GDM1 (cell line): ENCODE data around the gene TNFAIP8.

ENCODE experiments used
- DNase-seq: peaks from one replicate; lab custom pipeline; 2025; lab: John Stamatoyannopoulos, UW

TNFAIP8 gene

DNA sequence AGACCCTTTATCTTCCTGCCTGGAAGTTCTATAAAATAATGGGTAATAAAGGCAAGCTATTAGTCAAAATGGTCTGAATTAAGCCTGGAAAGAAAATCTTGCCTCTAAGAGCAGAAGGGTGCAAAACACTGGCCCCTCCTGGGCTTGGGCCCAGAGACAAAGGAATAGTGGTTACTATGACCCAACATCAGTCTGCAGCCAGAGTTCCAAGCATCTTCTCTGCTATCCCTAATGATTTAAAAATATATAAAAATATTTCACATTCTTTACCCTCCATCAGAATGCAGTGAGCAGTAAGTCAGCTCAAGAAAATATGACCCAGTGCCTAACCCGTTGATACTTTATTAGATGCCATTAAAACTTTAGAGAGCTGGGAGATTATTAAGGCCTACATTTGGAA lies 14.7 kb downstream of the TNFAIP8 start:
- no peak for DNase-seq

DNA sequence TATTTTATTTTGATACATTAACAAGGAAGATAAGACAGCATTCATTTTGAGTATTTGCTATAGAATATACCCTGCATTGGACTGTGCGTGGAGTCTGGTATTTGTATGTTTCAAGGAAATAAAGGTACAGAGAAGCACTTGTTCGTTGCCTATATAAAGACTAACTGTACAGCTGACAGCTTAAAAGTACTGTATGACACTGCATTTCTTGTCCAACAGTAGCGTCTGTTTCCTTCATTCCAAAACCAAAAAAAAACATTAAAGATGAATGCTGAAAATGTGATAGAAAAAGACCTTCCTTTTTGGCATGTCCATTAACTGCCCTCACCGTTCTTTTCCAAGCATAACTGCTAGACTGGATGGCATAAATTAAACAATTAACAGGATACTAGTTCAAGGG lies 15.3 kb downstream of the TNFAIP8 start:
- DNase-seq, result peak; percentile 22

DNA sequence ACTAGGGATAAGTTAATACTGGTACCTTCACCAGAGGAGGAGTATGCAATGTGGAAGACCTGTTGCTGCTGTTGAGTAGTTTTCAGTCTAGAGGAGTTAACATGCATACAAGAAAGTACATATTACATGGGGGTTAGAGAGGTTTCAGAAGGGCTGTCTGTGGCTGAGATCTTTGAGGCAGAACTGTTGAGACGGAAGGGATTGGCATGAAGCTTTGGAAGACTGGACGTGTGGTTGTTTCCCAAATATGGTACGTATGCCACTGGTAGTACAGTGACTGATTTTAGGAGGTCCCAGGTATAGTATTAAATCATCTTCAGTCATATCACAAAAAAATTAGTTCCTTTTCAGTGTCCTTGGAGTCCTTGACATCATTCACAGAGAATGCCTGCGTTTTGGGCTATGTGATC lies 17.6 kb downstream of the TNFAIP8 start:
- no peak for DNase-seq

DNA sequence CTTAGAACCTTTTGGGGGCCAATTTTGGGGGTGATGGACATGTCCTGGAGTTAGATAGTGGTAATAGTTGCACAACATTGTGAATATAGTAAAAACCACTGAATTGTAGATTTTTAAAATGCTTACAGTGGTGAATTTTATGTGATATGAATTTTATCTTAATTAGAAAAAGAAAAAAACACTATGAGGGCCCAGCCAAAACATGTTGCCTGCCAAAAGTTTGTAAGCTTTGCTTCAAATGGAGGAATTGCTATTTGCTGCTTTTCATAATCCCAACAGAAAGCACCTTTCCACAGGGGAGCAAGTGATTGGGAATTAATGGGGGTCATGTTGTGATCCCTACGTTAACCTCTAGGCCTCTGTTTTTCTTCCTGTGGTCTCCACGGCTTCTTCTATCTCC lies 19.1 kb downstream of the TNFAIP8 start:
- no peak for DNase-seq

DNA sequence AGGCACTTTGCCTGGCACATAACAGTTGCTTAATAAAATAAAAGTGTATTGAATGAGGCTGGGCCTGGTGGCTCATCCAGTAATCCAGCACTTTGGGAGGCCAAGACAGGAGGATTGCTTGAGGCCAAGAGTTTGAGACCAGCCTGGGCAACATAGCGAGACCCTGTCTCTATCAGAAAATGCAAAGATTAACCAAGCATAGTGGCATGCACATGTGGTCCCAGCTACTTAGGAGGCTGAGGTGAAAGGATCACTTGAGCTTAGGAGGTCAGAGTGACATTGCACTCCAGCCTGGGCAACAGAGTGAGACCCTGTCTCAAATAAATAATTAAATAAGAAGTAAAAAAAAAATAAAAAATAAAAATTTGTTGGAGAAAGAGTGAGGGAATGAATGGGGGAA lies 21.2 kb downstream of the TNFAIP8 start:
- no peak for DNase-seq

DNA sequence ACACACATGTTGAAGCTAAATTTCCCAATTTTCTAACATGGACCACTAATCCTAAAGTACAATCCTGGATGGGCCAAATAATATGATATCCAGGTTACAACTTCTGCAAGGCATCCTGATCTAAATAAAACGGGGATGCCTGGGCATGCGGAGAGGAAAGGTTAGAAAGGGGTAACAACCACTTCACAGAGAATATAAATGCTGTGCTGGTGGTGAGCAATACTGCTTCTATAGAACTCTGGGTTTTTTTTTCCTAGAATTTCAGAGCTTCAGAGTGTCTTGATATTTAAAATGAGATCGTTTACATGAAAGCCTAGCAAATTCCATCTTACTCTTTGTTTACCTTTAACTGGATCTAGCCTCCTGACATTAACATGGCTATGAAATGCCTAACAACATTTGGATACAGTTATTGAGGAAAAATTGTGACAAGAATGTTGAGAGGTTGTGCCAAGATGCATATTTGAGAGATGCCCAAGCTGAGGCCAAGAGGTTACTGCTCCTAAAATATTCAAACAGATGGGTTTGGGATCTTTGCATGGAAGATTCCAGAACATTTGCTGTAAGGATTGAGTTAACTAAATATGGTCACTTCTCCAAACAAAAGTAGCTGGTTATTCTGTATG lies 22.4 kb downstream of the TNFAIP8 start:
- DNase-seq, result no peak

DNA sequence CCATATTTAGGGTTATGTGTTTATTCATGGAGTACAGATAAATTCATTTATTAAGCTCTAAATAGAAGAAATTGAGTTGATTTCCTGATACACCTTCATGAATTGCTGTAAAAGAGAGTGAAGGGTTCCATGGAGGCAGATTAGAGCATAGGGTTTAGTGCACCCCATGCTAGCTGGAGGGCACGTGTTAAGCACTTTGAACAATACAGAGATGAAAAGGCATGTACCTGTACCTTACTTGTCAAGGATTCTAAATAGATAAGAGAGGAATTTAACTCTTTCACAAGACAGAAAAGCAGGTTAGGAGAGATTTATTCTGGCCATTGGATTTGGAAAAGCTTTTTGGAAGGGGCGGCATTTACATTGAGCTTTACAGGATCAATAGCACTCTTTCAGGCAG lies 23.3 kb downstream of the TNFAIP8 start:
- DNase-seq, result no peak

DNA sequence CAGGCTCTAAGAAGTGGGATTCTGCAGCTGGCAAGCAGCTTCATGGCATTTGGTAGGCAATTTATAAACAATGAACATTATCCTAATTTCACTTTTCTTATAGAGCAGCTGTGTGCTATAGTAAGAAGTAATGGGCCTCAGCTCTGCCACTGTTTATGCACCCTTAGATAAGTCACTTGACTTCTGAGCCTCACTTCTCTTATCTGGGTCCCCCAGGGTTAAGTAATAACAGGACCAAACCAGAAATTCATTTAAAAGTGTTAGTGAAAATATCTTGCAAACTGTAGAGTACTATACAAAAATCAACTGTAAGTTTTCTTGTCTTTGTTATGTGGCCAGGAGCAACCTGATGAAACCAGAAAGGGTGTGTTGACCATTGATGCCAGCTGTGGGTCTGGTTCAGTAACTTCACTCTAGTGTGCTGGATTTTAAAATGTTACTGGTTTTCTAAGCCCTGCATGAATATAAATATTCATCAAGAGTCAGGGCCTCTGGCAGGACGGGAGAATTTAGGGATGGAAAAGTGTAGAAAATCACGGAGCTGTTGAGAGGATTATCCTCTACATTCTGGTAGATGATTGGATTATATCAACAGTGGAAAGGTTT lies 24.2 kb downstream of the TNFAIP8 start:
- no peak for DNase-seq

DNA sequence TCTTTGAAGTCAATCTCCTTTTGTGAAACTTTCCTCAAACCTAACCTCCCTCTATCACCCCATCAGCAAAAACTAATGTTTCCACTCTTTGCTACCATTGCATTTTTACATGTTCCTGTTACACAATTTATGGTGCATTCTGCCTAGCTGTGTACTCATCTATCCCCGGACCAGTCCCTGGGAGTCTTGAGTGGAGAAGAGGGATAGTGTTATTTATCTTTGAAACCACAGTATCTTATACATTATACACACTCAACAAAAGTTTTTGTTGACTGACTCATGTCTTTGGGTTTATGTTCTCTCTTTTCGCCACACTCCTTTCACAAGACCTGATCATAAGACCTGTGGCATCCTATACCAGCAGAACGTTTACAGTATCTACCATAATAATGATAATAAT lies 26.4 kb downstream of the TNFAIP8 start:
- DNase-seq, result no peak

DNA sequence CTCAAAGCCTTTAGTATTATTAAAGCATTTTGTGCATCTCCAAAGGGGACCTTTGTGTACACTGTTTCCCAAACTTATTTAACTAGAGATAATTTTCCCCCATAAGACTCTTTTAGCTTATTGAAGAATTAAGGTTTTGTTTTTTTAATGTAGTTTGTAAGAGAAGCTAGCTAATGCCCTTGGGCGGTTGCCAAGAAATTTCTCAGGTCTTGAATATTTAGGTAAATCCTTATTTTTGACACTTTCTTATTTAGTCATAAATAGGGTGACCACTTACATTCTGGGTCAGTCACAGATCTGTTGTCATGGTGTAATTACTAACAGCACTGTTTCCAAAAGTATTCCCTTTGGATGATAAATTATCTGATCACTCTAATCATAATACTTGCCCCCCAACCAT lies 27.2 kb downstream of the TNFAIP8 start:
- DNase-seq, result no peak

DNA sequence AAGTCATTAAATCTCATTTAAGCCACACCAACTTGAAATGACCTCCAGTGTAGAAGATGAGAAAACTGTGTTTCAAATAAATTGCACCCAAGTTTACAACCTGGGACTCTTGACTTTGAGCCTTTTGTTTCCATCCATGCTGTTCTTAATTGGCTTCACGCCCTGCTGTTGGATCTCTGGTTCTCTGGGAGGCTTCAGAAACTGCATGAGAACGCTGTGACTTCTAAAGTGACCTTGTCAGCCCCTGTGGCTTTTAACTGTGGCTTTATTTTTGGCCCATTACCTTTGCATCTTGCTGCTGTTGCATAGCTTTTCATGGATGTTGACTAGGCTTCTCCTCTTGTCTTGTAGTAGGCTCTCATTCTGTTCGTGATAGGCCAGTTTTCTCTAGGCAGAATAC lies 29.3 kb downstream of the TNFAIP8 start:
- no peak for DNase-seq

DNA sequence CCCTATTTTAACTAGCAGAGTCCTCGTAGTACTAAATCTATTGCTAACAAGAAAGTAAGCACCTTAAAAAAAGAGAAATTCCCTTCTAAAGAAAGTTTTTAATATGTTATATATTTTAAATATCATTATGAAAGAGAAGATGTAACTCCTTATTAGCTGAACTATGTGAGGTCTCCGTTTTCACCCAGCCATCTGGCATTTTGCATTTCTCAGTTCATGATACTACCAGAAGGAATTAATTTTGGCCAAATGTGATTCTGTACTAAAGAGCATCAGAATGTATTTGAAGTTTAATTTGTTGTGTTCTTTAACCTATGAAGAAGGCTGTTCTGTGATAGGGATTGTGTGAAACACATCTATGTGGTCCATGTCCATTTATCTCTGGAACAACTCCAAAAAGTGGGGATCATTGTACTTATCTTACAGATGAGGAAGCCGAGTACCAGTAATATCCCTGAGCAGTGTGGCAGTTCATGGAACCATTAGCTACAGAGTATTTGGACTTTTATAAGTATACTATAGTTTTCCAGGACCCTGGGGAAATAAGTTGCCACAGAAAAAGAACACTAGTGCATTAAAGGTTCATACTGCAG lies 29.8 kb downstream of the TNFAIP8 start:
- no peak for DNase-seq

DNA sequence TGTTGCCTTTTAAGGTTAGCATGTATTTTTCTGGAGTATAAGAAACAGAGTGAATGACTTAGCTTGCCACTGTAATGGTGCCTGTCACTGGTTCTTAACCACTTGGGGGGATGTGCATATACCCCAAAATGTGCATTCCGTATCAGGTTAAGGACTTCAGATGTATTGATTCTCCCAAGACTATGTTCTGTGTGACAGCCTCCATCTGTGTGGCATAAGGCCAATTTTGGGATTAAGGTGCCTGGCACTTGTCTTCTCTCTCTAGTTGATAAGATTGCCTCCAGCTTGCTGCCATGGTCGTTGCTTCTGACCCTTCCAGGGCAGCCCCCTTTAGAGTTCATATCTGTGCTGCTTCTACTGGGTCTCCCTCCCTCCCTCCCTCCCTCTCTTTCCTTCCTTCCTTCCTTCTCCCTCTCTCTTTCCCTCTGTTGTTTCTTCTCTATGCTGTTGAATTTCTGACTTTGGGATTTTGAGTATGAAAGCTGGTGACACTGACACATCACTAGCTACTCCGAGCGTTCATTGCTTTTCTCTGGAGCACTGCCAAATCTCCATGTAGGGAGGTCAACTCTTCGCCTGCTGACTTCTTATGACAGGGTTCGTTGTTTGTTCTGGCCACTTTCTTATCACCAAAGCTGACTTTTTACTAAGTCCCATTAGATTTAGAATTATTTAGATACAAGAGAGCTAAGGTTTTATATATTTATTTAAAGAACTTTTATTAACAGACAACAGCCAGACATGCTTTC lies 31.0 kb downstream of the TNFAIP8 start:
- no peak for DNase-seq

DNA sequence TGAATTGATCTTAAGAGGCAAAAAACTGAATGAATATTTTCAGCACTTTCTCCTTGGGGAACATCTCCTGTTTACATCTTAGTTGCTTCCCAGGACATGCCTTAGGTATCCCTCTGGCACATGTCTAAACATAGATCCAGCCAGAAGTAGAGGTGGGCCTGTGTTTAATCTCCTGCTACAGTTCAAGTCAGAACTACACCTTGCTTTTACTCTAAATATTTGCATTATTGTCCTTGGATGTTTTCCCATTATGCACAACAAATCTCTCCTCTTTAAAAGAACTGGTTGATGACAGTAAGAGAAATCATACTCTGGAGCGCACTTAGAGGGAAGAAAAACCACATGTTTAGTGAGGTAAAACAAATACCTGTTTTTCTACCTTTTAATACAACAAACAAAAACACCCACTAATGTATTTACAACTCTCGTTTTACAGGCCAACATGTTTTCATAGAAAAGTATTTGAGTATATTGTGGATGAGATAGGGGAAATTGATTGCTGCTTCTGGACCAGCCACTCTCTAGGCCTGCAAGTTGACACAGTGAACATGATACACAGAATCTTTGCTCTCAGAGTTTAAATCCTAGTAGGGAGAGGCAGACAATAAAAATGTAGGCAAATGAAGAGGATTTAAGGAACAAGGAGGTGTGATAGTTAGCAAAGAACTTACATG lies 32.3 kb downstream of the TNFAIP8 start:
- DNase-seq, result no peak

DNA sequence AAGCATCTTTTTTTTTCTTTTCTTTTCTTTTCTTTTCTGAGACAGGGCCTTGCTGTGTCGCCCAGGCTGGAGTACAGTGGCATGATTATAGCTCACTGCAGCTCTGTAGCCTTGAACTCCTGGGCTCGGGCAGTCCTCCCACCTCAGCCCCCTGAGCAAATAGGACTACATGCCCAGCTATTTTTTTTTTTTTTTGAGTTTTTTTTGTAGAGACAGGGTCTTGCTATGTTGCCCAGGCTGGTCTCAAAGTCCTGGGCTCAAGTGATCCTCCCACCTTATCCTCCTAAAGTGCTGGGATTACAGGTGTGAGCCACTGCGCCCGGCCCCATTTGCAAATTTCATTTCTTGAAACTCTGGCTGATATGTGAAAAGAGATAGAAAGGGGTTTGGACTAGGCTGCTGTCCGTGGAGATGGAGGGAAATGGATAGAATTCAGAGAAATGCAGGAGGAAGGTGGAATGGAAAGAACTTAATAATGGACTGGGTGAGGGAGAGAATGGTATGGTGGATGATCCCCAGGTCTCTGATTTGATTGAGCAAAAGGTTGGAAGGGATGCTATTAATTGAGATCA lies 32.9 kb downstream of the TNFAIP8 start:
- no peak for DNase-seq

DNA sequence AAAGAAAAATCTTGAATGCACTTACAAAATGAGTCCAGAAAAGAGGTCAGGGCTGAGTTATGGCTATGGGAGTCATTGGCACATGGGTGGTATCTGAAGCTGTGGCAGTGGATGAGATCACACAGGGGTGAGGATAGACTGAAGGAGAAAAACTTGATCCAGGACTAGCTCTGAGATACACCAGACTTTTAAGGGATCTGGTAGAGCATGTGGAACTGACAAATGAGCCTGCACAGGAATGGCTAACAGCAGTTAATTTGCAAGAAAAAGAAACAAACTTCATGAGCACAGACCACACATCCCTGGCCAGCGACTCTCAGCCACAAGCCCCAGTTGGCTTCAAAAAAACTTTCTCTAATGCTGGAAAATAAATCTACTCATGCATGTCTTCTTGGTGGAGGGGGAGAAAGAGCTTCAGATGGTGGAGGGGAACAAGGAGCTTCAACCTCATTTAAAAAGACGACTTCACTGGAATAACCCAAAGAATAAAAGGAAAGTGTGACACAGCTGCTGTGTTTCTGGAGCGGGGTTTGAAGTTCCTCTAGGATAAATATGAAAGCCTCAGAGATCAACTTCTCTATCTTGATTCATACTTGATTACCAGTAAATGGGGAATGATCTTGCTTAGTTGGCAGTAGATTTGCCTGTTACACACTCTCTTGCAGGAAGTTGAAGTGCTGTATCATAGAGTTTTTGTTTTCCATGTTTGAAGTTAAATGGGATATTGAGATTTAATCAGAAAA lies 33.6 kb downstream of the TNFAIP8 start:
- DNase-seq, result no peak

DNA sequence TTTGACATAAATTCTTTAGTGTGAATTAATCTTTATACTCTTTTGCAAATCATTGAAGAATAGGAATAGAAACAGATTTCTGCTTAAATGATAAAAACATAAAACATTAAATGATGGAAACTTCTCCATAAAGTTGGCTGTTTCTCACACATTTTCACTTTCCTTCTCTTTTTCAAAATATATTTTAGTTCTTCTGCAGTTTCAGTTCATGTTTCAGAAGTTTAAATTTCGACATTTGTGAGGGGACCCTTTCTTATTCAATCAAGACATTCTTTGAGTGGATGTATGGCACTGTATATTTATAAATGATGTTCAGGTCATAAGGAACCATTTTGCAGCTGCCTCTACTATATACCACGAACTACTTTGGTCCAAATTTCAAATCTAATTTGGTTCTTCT lies 34.6 kb downstream of the TNFAIP8 start:
- DNase-seq, result no peak

DNA sequence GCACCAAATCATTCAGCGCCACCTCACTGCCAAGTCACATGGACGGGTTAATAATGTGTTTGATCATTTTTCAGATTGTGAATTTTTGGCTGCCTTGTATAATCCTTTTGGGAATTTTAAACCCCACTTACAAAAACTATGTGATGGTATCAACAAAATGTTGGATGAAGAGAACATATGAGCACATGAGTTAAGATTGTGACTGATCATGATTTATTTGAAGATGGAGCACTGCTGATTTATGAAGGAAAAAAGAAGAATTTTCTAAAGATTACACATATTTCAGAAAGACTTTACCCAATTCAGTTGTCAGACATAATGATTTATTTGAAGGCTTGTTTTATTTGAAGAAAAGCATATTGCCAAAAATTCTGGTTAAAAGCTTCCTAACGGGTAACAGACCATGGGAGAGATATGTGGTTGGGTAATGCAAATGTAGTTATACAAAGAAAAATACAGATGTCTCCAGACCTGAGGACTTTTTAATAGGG lies 37.4 kb downstream of the TNFAIP8 start:
- DNase-seq, result no peak

DNA sequence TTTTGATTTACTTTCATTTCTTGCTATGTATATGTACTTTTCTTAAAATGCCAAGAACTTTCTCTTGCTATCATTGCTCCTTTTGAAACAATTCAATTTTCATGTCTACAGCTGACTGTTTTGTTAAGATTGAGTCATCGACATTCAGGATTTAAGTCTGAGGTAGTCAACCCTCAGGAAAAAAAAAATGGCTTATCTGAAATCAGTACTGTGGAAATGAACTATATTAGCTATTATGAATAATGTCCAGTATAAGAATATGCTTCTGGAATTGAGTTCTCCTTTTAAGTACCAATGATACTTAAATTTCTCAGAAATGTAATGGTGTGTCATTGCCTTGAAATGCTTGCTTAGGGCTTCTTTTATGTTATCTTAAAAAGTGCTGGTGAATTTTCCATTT lies 37.9 kb downstream of the TNFAIP8 start:
- no peak for DNase-seq

DNA sequence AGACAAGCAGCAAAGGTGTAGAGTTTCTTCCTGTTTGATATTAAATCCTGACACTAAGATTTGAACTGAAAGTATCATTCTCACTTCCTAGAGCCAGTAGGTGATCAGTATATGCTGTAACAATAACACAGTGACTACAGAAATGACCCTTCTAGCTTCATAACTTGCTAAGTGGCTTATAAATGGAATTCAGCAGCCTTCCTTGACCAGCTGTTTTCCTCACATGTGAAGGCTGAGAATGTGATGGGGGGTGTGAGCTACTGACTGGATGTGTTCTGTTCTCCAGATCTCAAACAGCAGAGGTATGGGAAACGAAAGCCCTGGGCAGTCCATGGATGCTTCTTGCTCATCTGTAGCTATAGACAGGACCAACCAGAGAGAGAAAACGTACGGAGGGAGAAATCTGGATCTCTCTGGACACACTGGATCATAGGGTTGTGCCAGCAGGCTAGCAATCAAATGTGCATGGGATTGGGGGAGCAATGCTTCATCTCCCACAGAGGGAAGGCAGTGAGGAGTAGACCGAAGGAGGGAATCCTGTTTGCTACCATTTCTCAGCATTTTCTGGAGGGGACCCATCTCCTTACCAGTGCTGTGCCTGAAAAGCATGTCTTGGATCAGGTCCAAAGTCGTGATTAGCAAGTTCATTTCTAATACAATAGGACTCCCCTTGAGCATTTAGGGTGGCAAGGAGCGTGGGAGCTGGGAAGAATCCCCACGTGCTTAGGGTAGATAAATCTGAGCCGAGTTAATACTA lies 39.4 kb downstream of the TNFAIP8 start:
- no peak for DNase-seq
